ENCODE data around the gene AR. TPM values are rescaled to one million over a fixed set of nuclear protein-coding genes. Genes with fewer than 3 reads are reported as not detected.

AR gene
- total RNA-seq, 4 donors from 2014 or later: 2.7 to 6.3 (median 4.3) TPM

GRCh38 chrX:67614423-67614822, 70.6 kb downstream of the AR start:
- H3K4me1 ChIP-seq: no peaks in the 10 kb centered on the region
- intact Hi-C loops (cut with DNase I): no loop called here
- 80% methylated on average over 1 of the region's 1 CpG for WGBS

GRCh38 chrX:67619253-67619652, 75.4 kb downstream of the AR start:
- Histone ChIP-seq H3K4me1 (no peaks in the 10 kb centered on the region), H3K27ac (replicated peaks in 1 of 4) (no peak overlapping the region), H3K27me3 (no peaks in the 10 kb centered on the region), H3K9me3 (peaks cover 0 to 10% (median 0%) of the 10 kb centered on the region in 4 donors), H3K4me3 (no peak overlapping the region), H3K36me3 (no peaks in the 10 kb centered on the region)
- no peak for DNase-seq (ENCODE audit: extremely low spot score)
- WGBS: 18% methylated on average over 1 of the region's 1 CpG
- TF ChIP-seq POLR2A (IDR thresholded peaks at IDR 0.05; ENCODE audit: low read depth): no peak
- no peak for TF ChIP-seq CTCF (IDR thresholded peaks at IDR 0.05)
- no peak for TF ChIP-seq POLR2AphosphoS5 (IDR thresholded peaks at IDR 0.05)
- TF ChIP-seq EP300 (IDR thresholded peaks at IDR 0.05): no peak
- intact Hi-C loops (cut with DNase I): no loop called here

More at GRCh38 chrX:67614423-67614822, 70.6 kb downstream of the AR start:
- DNase-seq (ENCODE audit: extremely low spot score): no peak
- Histone ChIP-seq H3K36me3 (no peaks in the 10 kb centered on the region), H3K27me3 (no peaks in the 10 kb centered on the region), H3K9me3 (peaks cover 0 to 5% (median 0%) of the 10 kb centered on the region in 4 donors), H3K4me3 (no peak overlapping the region), H3K27ac (replicated peaks in 1 of 4) (no peak overlapping the region)
- TF ChIP-seq EP300 (IDR thresholded peaks at IDR 0.05) (no peak), POLR2AphosphoS5 (IDR thresholded peaks at IDR 0.05) (no peak), CTCF (IDR thresholded peaks at IDR 0.05) (no peak), POLR2A (IDR thresholded peaks at IDR 0.05; ENCODE audit: low read depth) (no peak)

GRCh38 chrX:67622053-67622585, 78.3 kb downstream of the AR start:
- no peaks in the 10 kb centered on the region for H3K36me3 ChIP-seq
- no peaks in the 10 kb centered on the region for H3K27me3 ChIP-seq
- no peaks in the 10 kb centered on the region for H3K4me1 ChIP-seq
- no peak for TF ChIP-seq CTCF (IDR thresholded peaks at IDR 0.05)
- no peak for TF ChIP-seq EP300 (IDR thresholded peaks at IDR 0.05)
- TF ChIP-seq POLR2AphosphoS5 (IDR thresholded peaks at IDR 0.05): no peak
- TF ChIP-seq POLR2A (IDR thresholded peaks at IDR 0.05; ENCODE audit: low read depth): no peak
- no peak for DNase-seq (ENCODE audit: extremely low spot score)
- 77% methylated on average over 2 of the region's 2 CpGs for WGBS
- H3K9me3 ChIP-seq: peaks cover 0 to 5% (median 0%) of the 10 kb centered on the region in 4 donors
- no peak overlapping the region for H3K27ac ChIP-seq (replicated peaks in 1 of 4)
- no peak overlapping the region for H3K4me3 ChIP-seq
- intact Hi-C loops (cut with DNase I): no loop called here

GRCh38 chrX:67624325-67624724, 80.5 kb downstream of the AR start:
- H3K27ac ChIP-seq (replicated peaks in 1 of 4): no peak overlapping the region
- DNase-seq (ENCODE audit: extremely low spot score): no peak
- intact Hi-C loops (cut with DNase I): no loop called here
- peaks cover 0 to 5% (median 0%) of the 10 kb centered on the region in 4 donors for H3K9me3 ChIP-seq
- no peak for TF ChIP-seq CTCF (IDR thresholded peaks at IDR 0.05)
- no peak for TF ChIP-seq EP300 (IDR thresholded peaks at IDR 0.05)
- TF ChIP-seq POLR2AphosphoS5 (IDR thresholded peaks at IDR 0.05): no peak
- no peak for TF ChIP-seq POLR2A (IDR thresholded peaks at IDR 0.05; ENCODE audit: low read depth)
- H3K36me3 ChIP-seq: no peaks in the 10 kb centered on the region
- no peaks in the 10 kb centered on the region for H3K4me1 ChIP-seq
- H3K4me3 ChIP-seq: no peak overlapping the region
- H3K27me3 ChIP-seq: no peaks in the 10 kb centered on the region

- DNase-seq (ENCODE audit: extremely low spot score): no peak
- Histone ChIP-seq H3K27ac (replicated peaks in 1 of 4) (no peak overlapping the region), H3K27me3 (no peaks in the 10 kb centered on the region), H3K9me3 (no peaks in the 10 kb centered on the region), H3K4me3 (no peak overlapping the region), H3K4me1 (no peaks in the 10 kb centered on the region), H3K36me3 (no peaks in the 10 kb centered on the region)
- 55% methylated on average over 2 of the region's 2 CpGs for WGBS
- TF ChIP-seq POLR2AphosphoS5 (IDR thresholded peaks at IDR 0.05): no peak
- no peak for TF ChIP-seq POLR2A (IDR thresholded peaks at IDR 0.05; ENCODE audit: low read depth)
- TF ChIP-seq EP300 (IDR thresholded peaks at IDR 0.05): no peak
- no peak for TF ChIP-seq CTCF (IDR thresholded peaks at IDR 0.05)
- intact Hi-C loops (cut with DNase I): no loop called here
Observed at GRCh38 chrX:67635424-67635823, 91.6 kb downstream of the AR start.

All from esophagus muscularis mucosa (tissue), 4 donors.